PC-9 (cell line): ENCODE results near the gene CTIF. TPM values are rescaled to one million over a fixed set of nuclear protein-coding genes. Genes with fewer than 3 reads are reported as not detected.

Experiments used
- BruUV-seq: library from RNA; stranded (reverse); fragments of 400-500 nt; replicated peaks from 2 replicates; lab custom pipeline; 2021; lab: Mats Ljungman, UMichigan
- CTCF ChIA-PET: fragments of 300-600 bp; sonication (Branson Sonifier 250); formaldehyde crosslinking; loops from one replicate; lab custom pipeline; 2022; ENCODE audit warnings: antibody characterized with exemption; lab: Charles Lee
- POLR2A ChIA-PET: fragments of 300-600 bp; sonication (Branson Sonifier 250); formaldehyde crosslinking; loops from one replicate; lab custom pipeline; 2022; ENCODE audit warnings: antibody characterized with exemption; ENCODE audit not compliant: unreplicated experiment; lab: Charles Lee
- DNase-seq, 2 experiments: peaks; one replicate each; pipeline versions ENCODE4 v3.0.0 to v3.0.0-alpha.2; 2015 to 2022; ENCODE audit warnings: mixed read lengths in 1 of 2
- H2AFZ ChIP-seq: fragments of 200-600 bp; sonication (generic); 2 replicates; pipeline ENCODE4 v1.8.1; 2017; ENCODE audit warnings: antibody characterized with exemption
- H3F3A ChIP-seq: fragments of 200-600 bp; sonication (generic); 2 replicates; pipeline ENCODE4 v1.8.1; 2017; ENCODE audit warnings: antibody characterized with exemption, mild to moderate bottlenecking, low read depth; ENCODE audit not compliant: insufficient read depth
- H3K27ac ChIP-seq: fragments of 200-600 bp; sonication (generic); 2 replicates; pipeline ENCODE4 v1.6.1; 2016; ENCODE audit warnings: mixed run types
- H3K27me3 ChIP-seq: fragments of 200-600 bp; sonication (generic); 2 replicates; pipeline ENCODE4 v1.6.1; 2016; ENCODE audit warnings: low read depth, mixed run types; ENCODE audit not compliant: insufficient read depth
- H3K36me3 ChIP-seq: fragments of 200-600 bp; sonication (generic); 2 replicates; pipeline ENCODE4 v1.6.1; 2016; ENCODE audit warnings: low read depth, mixed run types
- H3K4me1 ChIP-seq: fragments of 200-600 bp; sonication (generic); replicated peaks from 2 replicates; pipeline ENCODE4 v1.6.1; 2016; ENCODE audit warnings: mixed run types; ENCODE audit not compliant: insufficient read depth
- H3K4me2 ChIP-seq: fragments of 200-600 bp; sonication (generic); 2 replicates; pipeline ENCODE4 v1.6.1; 2017; ENCODE audit warnings: mixed run types
- H3K4me3 ChIP-seq: fragments of 200-600 bp; sonication (generic); 2 replicates; pipeline ENCODE4 v1.6.1; 2016; ENCODE audit warnings: mixed run types
- H3K79me2 ChIP-seq: fragments of 200-600 bp; sonication (generic); 2 replicates; pipeline ENCODE4 v1.6.1; 2017; ENCODE audit warnings: low read depth, mixed run types
- H3K9me2 ChIP-seq: fragments of 200-600 bp; sonication (generic); 2 replicates; pipeline ENCODE4 v1.8.1; 2017; ENCODE audit warnings: mild to moderate bottlenecking; ENCODE audit not compliant: insufficient read depth
- H3K9me3 ChIP-seq: fragments of 200-600 bp; sonication (generic); 2 replicates; pipeline ENCODE4 v1.8.1; 2016; ENCODE audit warnings: low read depth; ENCODE audit not compliant: insufficient read depth
- H4K20me1 ChIP-seq: fragments of 200-600 bp; sonication (generic); 2 replicates; pipeline ENCODE4 v1.8.1; 2017; ENCODE audit not compliant: insufficient read depth
- CTCF ChIP-seq: fragments of 200-600 bp; sonication (generic); conservative IDR thresholded peaks from 2 replicates; pipeline ENCODE4 v1.6.1; 2017; ENCODE audit warnings: mixed run types, antibody characterized with exemption, mild to moderate bottlenecking, moderate library complexity
- EZH2 ChIP-seq: fragments of 200-600 bp; sonication (generic); IDR thresholded peaks from 2 replicates; pipeline ENCODE4 v1.8.0; 2017; ENCODE audit warnings: antibody characterized with exemption, low read depth
- intact Hi-C: fragments of 100-400 bp; cut with micrococcal nuclease; formaldehyde crosslinking; loops from one replicate; pipeline ENCODE4 v1.10.0; 2022; ENCODE audit not compliant: unreplicated experiment
- total RNA-seq: library from RNA; stranded (reverse); gene quantifications from 2 replicates; pipeline ENCODE4 v1.2.3, GENCODE V29; 2021

Gene CTIF
- total RNA-seq, 1 experiment from 2014 or later, result 26.2 TPM

DNA sequence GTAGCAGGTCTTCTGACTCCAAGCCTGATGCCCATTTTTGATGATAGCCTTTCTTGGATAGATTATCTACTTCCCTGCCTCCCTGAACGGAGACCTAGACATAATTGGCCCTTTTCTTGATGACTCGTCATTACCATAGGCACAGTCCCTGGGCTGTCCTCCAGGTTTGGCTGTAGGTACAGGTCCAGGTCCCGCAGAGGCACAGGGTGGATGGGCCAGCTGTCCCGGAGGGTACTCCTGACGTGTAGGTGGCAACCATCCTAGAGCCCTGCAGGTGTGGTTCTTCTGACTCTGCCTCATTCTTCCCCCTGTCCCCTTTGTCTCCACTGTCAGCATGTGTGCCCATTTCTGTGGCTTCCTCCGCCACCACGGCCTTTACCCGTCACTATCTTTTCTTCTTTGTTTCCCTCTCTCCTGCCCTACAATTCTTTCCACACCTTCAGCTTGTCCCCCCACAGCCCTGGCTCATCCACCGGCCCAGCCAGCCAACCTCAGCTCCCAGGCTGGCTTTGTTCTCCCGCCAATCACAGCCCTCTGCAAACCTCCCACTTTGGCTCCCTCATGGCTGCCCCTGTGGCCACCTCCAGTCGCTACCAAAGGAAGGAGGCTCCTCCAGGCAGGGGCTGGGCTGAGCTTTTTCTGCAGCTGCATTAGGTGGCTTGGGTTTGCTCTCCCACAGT, 309.1 kb downstream of the CTIF start:
- BruUV-seq, result no TSS peak
- no peak overlapping the region for H3K4me3 ChIP-seq
- peaks cover 7% of the 10 kb centered on the region; the same call in 1 of the 2 replicates for H3K4me1 ChIP-seq
- no peak overlapping the region for H3K4me2 ChIP-seq
- H2AFZ ChIP-seq, result no peak overlapping the region
- ChIA-PET POLR2A (interaction anchor here (0.6 to 0.7 kb wide), 2 partner anchors 105 to 843 kb away, joined by 6 read pairs; no protein-coding TSS in a partner anchor), CTCF (no interaction called here)
- TF ChIP-seq EZH2 (no peak), CTCF (no peak)
- intact Hi-C loops, result no loop called here
- no peaks in the 10 kb centered on the region for H3K36me3 ChIP-seq
- H3K9me3 ChIP-seq, result no peaks in the 10 kb centered on the region
- H3K9me2 ChIP-seq, result no peaks in the 10 kb centered on the region
- H3F3A ChIP-seq, result no peaks in the 10 kb centered on the region
- DNase-seq, result no peak
- no peaks in the 10 kb centered on the region for H3K79me2 ChIP-seq
- no peaks in the 10 kb centered on the region for H3K27me3 ChIP-seq
- H3K27ac ChIP-seq, result no peak overlapping the region
- no peaks in the 10 kb centered on the region for H4K20me1 ChIP-seq

DNA sequence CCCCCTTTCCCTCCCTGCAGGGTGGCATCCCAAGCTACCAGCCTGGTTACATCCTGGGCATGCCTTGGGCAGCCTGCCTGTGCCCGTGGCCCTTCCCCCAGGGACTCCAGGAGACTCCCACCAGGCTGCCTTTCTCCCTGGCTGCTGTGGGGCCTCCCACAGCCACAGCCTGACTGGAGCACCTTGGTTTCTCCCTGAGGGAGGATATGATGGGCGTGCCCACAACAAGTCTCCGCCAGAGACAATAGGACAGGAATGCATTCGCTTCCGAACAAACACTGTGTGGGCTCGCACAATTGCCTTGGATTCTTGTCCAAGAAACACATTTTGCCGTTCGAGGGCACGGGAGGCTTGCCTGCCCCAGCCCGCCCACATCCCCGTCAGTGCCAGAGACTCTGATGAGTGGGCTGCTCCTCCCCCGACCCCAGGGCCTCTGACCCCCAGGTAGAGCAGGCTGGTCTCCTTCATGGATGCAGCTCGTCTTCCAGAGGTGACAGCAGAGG, 309.9 kb downstream of the CTIF start:
- no peaks in the 10 kb centered on the region for H3F3A ChIP-seq
- BruUV-seq, result no TSS peak
- H3K27me3 ChIP-seq, result no peaks in the 10 kb centered on the region
- no peak overlapping the region for H3K4me3 ChIP-seq
- peak in 1 of 2 experiments; percentile 69 for DNase-seq
- no peaks in the 10 kb centered on the region for H3K79me2 ChIP-seq
- no peaks in the 10 kb centered on the region for H4K20me1 ChIP-seq
- no peaks in the 10 kb centered on the region for H3K9me2 ChIP-seq
- no peaks in the 10 kb centered on the region for H3K36me3 ChIP-seq
- no peak overlapping the region for H3K4me2 ChIP-seq
- peaks cover 7% of the 10 kb centered on the region; the same call in 1 of the 2 replicates for H3K4me1 ChIP-seq
- H3K27ac ChIP-seq, result no peak overlapping the region
- no peak overlapping the region for H2AFZ ChIP-seq
- TF ChIP-seq EZH2 (no peak), CTCF (no peak)
- intact Hi-C loops, result no loop called here
- H3K9me3 ChIP-seq, result no peaks in the 10 kb centered on the region
- ChIA-PET CTCF (interaction anchor here (0.7 kb wide), 1 partner anchor 358 kb away, joined by 3 read pairs; no protein-coding TSS in a partner anchor), POLR2A (interaction anchor here (0.6 kb wide), 1 partner anchor 197 kb away, joined by 7 read pairs; no protein-coding TSS in a partner anchor)

GRCh38 chr18:48850822-48851598, 312.2 kb downstream of the CTIF start:
- H3K9me2 ChIP-seq, result no peaks in the 10 kb centered on the region
- TF ChIP-seq EZH2 (no peak), CTCF (no peak)
- H3K4me2 ChIP-seq, result no peak overlapping the region
- BruUV-seq, result no TSS peak
- H3K27me3 ChIP-seq, result no peaks in the 10 kb centered on the region
- H3K9me3 ChIP-seq, result no peaks in the 10 kb centered on the region
- no peak for DNase-seq
- H3K27ac ChIP-seq, result no peak overlapping the region
- no peak overlapping the region for H2AFZ ChIP-seq
- no peak overlapping the region for H3K4me3 ChIP-seq
- H4K20me1 ChIP-seq, result no peaks in the 10 kb centered on the region
- H3F3A ChIP-seq, result no peaks in the 10 kb centered on the region
- intact Hi-C loops, result no loop called here
- H3K36me3 ChIP-seq, result no peaks in the 10 kb centered on the region
- ChIA-PET CTCF (no interaction called here), POLR2A (no interaction called here)
- H3K4me1 ChIP-seq, result peaks cover 7% of the 10 kb centered on the region; the same call in 1 of the 2 replicates
- H3K79me2 ChIP-seq, result no peaks in the 10 kb centered on the region
